ENCODE measurements around the gene MTX2. TPM values are rescaled to one million over a fixed set of nuclear protein-coding genes. Genes with fewer than 3 reads are reported as not detected.

Gene MTX2
- total and polyA plus RNA-seq, 10 of the 15 experiments (the other 5 are each of a cell fraction or from before 2014, with no cell fraction given) = 15.7 to 78.1 (median 55.0) TPM

DNA sequence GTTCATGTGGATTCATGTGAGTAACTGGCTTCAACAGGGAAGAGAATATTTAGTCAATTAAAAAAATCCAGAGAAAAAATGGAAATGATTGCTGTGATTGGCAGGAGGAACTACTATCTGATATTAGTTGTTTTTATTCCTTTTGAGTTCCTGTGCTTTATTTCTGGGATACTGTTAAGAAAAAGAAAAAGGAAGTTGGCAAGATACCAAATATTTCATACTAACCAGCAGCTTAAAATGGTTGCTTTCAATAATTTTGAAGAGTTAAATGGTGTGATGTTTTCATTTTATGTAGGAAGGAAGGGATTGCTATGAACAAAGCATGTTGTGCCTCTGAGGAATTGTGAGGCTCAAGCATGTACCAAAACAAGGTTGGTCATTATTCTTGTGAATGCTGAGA is 8.1 kb upstream of the MTX2 start:
- in situ Hi-C loops (cut with MboI) (no loop called here), intact Hi-C loops (cut with micrococcal nuclease; ENCODE audit: unreplicated experiment) (loop anchor here (2.0 kb wide), 1 partner anchor 66 kb away; no protein-coding TSS in a partner anchor)
- Histone ChIP-seq H3K79me2 (ENCODE audit: control insufficient read depth, insufficient read depth, low read length) (no peaks in the 10 kb centered on the region), H3K36me3 (ENCODE audit: control insufficient read depth in 2 of 2, insufficient read depth in 2 of 2, low read length in 1 of 2) (no peaks in the 10 kb centered on the region), H3K9me3 (replicated peaks; ENCODE audit: control insufficient read depth, insufficient read depth, low read length) (no peaks in the 10 kb centered on the region), H3K27ac (ENCODE audit: control insufficient read depth, insufficient read depth) (no peak overlapping the region), H3K9ac (ENCODE audit: control insufficient read depth, insufficient read depth, low read length) (no peak overlapping the region), H4K20me1 (ENCODE audit: control insufficient read depth, insufficient read depth) (no peaks in the 10 kb centered on the region), H3K4me1 (ENCODE audit: control insufficient read depth, insufficient read depth, low read length) (no peaks in the 10 kb centered on the region), H2AFZ (ENCODE audit: control insufficient read depth, low read depth, low read length) (no peak overlapping the region), H3K4me3 (no peak overlapping the region), H3K4me2 (ENCODE audit: control insufficient read depth, insufficient read depth) (no peak overlapping the region), H3K27me3 (replicated peaks in 1 of 2; ENCODE audit: control insufficient read depth in 2 of 2, insufficient read depth in 2 of 2, low read length in 1 of 2) (no peaks in the 10 kb centered on the region)
- ChIA-PET SMC1A (ENCODE audit: uncharacterized antibody, unreplicated experiment) (interaction anchor here (0.6 to 1.3 kb wide), 2 partner anchors 16 to 1054 kb away, joined by 3 to 4 read pairs; no protein-coding TSS in a partner anchor), POLR2A (no interaction called here), RAD21 (ENCODE audit: unreplicated experiment) (no interaction called here), CTCF (no interaction called here)
- FAIRE-seq (no peak), ATAC-seq (no peak), DNase-seq (ENCODE audit: low read depth, low spot score) (no peak)
- no TSS peak for BruUV-seq (replicated peaks)
- TF ChIP-seq NBN (IDR thresholded peaks at IDR 0.05) (no peak), STAT3 (IDR thresholded peaks at IDR 0.05; ENCODE audit: low read depth, low read length) (no peak), ZSCAN29 (IDR thresholded peaks at IDR 0.05) (no peak), SPI1 (IDR thresholded peaks at IDR 0.05; ENCODE audit: borderline replicate concordance, insufficient read depth, low read depth, low read length) (no peak), ETV6 (conservative IDR thresholded peaks at IDR 0.05 in 1 of 2, IDR thresholded peaks at IDR 0.05 in 1 of 2; ENCODE audit: borderline replicate concordance in 1 of 2, low read depth in 1 of 2) (no peak), EED (IDR thresholded peaks at IDR 0.05; ENCODE audit: low read depth) (no peak), RB1 (IDR thresholded peaks at IDR 0.05; ENCODE audit: borderline replicate concordance) (no peak)
- TF ChIP-seq, protein P1, sequence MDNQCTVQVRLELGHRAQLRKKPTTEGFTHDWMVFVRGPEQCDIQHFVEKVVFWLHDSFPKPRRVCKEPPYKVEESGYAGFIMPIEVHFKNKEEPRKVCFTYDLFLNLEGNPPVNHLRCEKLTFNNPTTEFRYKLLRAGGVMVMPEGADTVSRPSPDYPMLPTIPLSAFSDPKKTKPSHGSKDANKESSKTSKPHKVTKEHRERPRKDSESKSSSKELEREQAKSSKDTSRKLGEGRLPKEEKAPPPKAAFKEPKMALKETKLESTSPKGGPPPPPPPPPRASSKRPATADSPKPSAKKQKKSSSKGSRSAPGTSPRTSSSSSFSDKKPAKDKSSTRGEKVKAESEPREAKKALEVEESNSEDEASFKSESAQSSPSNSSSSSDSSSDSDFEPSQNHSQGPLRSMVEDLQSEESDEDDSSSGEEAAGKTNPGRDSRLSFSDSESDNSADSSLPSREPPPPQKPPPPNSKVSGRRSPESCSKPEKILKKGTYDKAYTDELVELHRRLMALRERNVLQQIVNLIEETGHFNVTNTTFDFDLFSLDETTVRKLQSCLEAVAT (IDR thresholded peaks at IDR 0.05) = no peak
- TF ChIP-seq, protein P2, sequence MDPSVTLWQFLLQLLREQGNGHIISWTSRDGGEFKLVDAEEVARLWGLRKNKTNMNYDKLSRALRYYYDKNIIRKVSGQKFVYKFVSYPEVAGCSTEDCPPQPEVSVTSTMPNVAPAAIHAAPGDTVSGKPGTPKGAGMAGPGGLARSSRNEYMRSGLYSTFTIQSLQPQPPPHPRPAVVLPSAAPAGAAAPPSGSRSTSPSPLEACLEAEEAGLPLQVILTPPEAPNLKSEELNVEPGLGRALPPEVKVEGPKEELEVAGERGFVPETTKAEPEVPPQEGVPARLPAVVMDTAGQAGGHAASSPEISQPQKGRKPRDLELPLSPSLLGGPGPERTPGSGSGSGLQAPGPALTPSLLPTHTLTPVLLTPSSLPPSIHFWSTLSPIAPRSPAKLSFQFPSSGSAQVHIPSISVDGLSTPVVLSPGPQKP (IDR thresholded peaks at IDR 0.05; ENCODE audit: low read depth, low read length) = no peak
- TF ChIP-seq, protein P3, sequence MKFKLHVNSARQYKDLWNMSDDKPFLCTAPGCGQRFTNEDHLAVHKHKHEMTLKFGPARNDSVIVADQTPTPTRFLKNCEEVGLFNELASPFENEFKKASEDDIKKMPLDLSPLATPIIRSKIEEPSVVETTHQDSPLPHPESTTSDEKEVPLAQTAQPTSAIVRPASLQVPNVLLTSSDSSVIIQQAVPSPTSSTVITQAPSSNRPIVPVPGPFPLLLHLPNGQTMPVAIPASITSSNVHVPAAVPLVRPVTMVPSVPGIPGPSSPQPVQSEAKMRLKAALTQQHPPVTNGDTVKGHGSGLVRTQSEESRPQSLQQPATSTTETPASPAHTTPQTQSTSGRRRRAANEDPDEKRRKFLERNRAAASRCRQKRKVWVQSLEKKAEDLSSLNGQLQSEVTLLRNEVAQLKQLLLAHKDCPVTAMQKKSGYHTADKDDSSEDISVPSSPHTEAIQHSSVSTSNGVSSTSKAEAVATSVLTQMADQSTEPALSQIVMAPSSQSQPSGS (IDR thresholded peaks at IDR 0.05; ENCODE audit: low read length) = no peak
- TF ChIP-seq, protein P4, sequence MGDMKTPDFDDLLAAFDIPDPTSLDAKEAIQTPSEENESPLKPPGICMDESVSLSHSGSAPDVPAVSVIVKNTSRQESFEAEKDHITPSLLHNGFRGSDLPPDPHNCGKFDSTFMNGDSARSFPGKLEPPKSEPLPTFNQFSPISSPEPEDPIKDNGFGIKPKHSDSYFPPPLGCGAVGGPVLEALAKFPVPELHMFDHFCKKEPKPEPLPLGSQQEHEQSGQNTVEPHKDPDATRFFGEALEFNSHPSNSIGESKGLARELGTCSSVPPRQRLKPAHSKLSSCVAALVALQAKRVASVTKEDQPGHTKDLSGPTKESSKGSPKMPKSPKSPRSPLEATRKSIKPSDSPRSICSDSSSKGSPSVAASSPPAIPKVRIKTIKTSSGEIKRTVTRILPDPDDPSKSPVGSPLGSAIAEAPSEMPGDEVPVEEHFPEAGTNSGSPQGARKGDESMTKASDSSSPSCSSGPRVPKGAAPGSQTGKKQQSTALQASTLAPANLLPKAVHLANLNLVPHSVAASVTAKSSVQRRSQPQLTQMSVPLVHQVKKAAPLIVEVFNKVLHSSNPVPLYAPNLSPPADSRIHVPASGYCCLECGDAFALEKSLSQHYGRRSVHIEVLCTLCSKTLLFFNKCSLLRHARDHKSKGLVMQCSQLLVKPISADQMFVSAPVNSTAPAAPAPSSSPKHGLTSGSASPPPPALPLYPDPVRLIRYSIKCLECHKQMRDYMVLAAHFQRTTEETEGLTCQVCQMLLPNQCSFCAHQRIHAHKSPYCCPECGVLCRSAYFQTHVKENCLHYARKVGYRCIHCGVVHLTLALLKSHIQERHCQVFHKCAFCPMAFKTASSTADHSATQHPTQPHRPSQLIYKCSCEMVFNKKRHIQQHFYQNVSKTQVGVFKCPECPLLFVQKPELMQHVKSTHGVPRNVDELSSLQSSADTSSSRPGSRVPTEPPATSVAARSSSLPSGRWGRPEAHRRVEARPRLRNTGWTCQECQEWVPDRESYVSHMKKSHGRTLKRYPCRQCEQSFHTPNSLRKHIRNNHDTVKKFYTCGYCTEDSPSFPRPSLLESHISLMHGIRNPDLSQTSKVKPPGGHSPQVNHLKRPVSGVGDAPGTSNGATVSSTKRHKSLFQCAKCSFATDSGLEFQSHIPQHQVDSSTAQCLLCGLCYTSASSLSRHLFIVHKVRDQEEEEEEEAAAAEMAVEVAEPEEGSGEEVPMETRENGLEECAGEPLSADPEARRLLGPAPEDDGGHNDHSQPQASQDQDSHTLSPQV (IDR thresholded peaks at IDR 0.05) = no peak
- TF ChIP-seq, protein P5, sequence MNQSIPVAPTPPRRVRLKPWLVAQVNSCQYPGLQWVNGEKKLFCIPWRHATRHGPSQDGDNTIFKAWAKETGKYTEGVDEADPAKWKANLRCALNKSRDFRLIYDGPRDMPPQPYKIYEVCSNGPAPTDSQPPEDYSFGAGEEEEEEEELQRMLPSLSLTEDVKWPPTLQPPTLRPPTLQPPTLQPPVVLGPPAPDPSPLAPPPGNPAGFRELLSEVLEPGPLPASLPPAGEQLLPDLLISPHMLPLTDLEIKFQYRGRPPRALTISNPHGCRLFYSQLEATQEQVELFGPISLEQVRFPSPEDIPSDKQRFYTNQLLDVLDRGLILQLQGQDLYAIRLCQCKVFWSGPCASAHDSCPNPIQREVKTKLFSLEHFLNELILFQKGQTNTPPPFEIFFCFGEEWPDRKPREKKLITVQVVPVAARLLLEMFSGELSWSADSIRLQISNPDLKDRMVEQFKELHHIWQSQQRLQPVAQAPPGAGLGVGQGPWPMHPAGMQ (IDR thresholded peaks at IDR 0.05; ENCODE audit: borderline replicate concordance) = no peak
